Neural progenitor cell (in vitro differentiated cells): ENCODE measurements around the gene FGF16. TPM values are rescaled to one million over a fixed set of nuclear protein-coding genes. Genes with fewer than 3 reads are reported as not detected.

Source experiments
- DNase-seq: peaks from one replicate; pipeline ENCODE4 v3.0.0-alpha.2; 2016; ENCODE audit warnings: low spot score
- H2AFZ ChIP-seq: fragments of 200-600 bp; sonication (generic); replicated peaks from 2 replicates; pipeline ENCODE4 v1.6.1; 2016; ENCODE audit warnings: antibody characterized with exemption
- H3F3A ChIP-seq: fragments of 200-600 bp; sonication (generic); 2 replicates; pipeline ENCODE4 v1.6.1; 2016; ENCODE audit warnings: antibody characterized with exemption, low read depth
- H3K27ac ChIP-seq: fragments of 200-600 bp; sonication (generic); 2 replicates; pipeline ENCODE4 v1.5.1; 2016; ENCODE audit warnings: mild to moderate bottlenecking
- H3K27me3 ChIP-seq: fragments of 200-600 bp; sonication (generic); 2 replicates; pipeline ENCODE4 v1.6.1; 2016; ENCODE audit warnings: mild to moderate bottlenecking, moderate library complexity
- H3K36me3 ChIP-seq: fragments of 200-600 bp; sonication (generic); 2 replicates; pipeline ENCODE4 v1.5.1; 2016
- H3K4me1 ChIP-seq: fragments of 200-600 bp; sonication (generic); 2 replicates; pipeline ENCODE4 v1.6.1; 2016; ENCODE audit warnings: mixed run types
- H3K4me2 ChIP-seq: fragments of 200-600 bp; sonication (generic); 2 replicates; pipeline ENCODE4 v1.6.1; 2016
- H3K4me3 ChIP-seq: fragments of 200-600 bp; sonication (generic); 2 replicates; pipeline ENCODE4 v1.5.1; 2016
- H3K79me2 ChIP-seq: fragments of 200-600 bp; sonication (generic); 2 replicates; pipeline ENCODE4 v1.6.1; 2016; ENCODE audit warnings: low read depth
- H3K9ac ChIP-seq: fragments of 200-600 bp; sonication (generic); 2 replicates; pipeline ENCODE4 v1.6.1; 2016
- H3K9me3 ChIP-seq: fragments of 200-600 bp; sonication (generic); 2 replicates; pipeline ENCODE4 v1.5.1; 2016; ENCODE audit warnings: low read depth
- H4K20me1 ChIP-seq: fragments of 200-600 bp; sonication (generic); 2 replicates; pipeline ENCODE4 v1.6.1; 2016; ENCODE audit warnings: low read depth
- H3K27ac Mint-ChIP-seq: 3 replicates; pipeline ENCODE4 v1.8.0; 2021; ENCODE audit warnings: mixed read lengths
- H3K27me3 Mint-ChIP-seq: 2 replicates; pipeline ENCODE4 v1.8.0; 2022; ENCODE audit warnings: low read depth, mild to moderate bottlenecking, inconsistent platforms, moderate library complexity, mixed read lengths; ENCODE audit not compliant: insufficient read depth
- H3K36me3 Mint-ChIP-seq: 3 replicates; pipeline ENCODE4 v1.8.0; 2021; ENCODE audit warnings: mixed read lengths
- H3K4me1 Mint-ChIP-seq: 3 replicates; pipeline ENCODE4 v1.8.0; 2021; ENCODE audit warnings: mixed read lengths
- H3K4me3 Mint-ChIP-seq: 3 replicates; pipeline ENCODE4 v1.8.0; 2021; ENCODE audit warnings: mild to moderate bottlenecking, moderate library complexity, mixed read lengths
- H3K9me3 Mint-ChIP-seq: 3 replicates; pipeline ENCODE4 v1.8.0; 2020; ENCODE audit warnings: mixed read lengths
- CTCF ChIP-seq: fragments of 200-600 bp; sonication (generic); IDR thresholded peaks from 2 replicates; pipeline ENCODE4 v1.5.1; 2017; ENCODE audit warnings: antibody characterized with exemption, mild to moderate bottlenecking
- EZH2 ChIP-seq: fragments of 200-600 bp; sonication (generic); IDR thresholded peaks from 2 replicates; pipeline ENCODE4 v1.6.1; 2017; ENCODE audit warnings: antibody characterized with exemption, mild to moderate bottlenecking, moderate library complexity
- EZH2phosphoT487 ChIP-seq: fragments of 200-600 bp; sonication (generic); IDR thresholded peaks from 2 replicates; pipeline ENCODE4 v1.6.1; 2017; ENCODE audit warnings: antibody characterized with exemption
- total RNA-seq: library from RNA; depleted of rRNA; stranded (reverse); fragments of >200 nt; gene quantifications from 2 replicates; pipeline ENCODE4 v1.2.3, GENCODE V29; 2015; ENCODE audit warnings: low replicate concordance

The FGF16 gene
- total RNA-seq, 1 donor from 2014 or later: not detected

- DNase-seq: no peak
- H3K27me3 Mint-ChIP-seq: peaks cover 4% of the 10 kb centered on the region
- H3K9me3 Mint-ChIP-seq: peaks cover 3% of the 10 kb centered on the region
Observed at GRCh38 chrX:77431227-77431626, 16.0 kb upstream of the FGF16 start.

GRCh38 chrX:77433001-77433400 is 14.2 kb upstream of the FGF16 start:
- Mint-ChIP-seq H3K27me3 (peaks cover 2% of the 10 kb centered on the region), H3K27ac (no peak overlapping the region), H3K4me1 (no peaks in the 10 kb centered on the region), H3K4me3 (no peak overlapping the region), H3K36me3 (no peaks in the 10 kb centered on the region), H3K9me3 (no peaks in the 10 kb centered on the region)
- Histone ChIP-seq H4K20me1 (no peaks in the 10 kb centered on the region), H3K27me3 (no peaks in the 10 kb centered on the region), H3K4me2 (no peak overlapping the region), H3K9me3 (no peaks in the 10 kb centered on the region), H3K4me3 (no peak overlapping the region), H3K4me1 (no peaks in the 10 kb centered on the region), H3K36me3 (no peaks in the 10 kb centered on the region), H3K79me2 (no peaks in the 10 kb centered on the region), H3K9ac (no peak overlapping the region), H3K27ac (no peak overlapping the region), H2AFZ (no peak overlapping the region), H3F3A (no peaks in the 10 kb centered on the region)
- no peak for DNase-seq
- TF ChIP-seq EZH2phosphoT487 (no peak), EZH2 (no peak), CTCF (no peak)

More at GRCh38 chrX:77431227-77431626, 16.0 kb upstream of the FGF16 start:
- H4K20me1 ChIP-seq: no peaks in the 10 kb centered on the region
- no peaks in the 10 kb centered on the region for H3K9me3 ChIP-seq
- H3K9ac ChIP-seq: no peak overlapping the region
- no peaks in the 10 kb centered on the region for H3K4me1 ChIP-seq
- H3K27ac ChIP-seq: no peak overlapping the region
- H3K4me3 ChIP-seq: no peak overlapping the region
- H3K27me3 ChIP-seq: no peaks in the 10 kb centered on the region
- H3K4me2 ChIP-seq: no peak overlapping the region
- no peak overlapping the region for H2AFZ ChIP-seq
- no peaks in the 10 kb centered on the region for H3K36me3 Mint-ChIP-seq
- H3F3A ChIP-seq: no peaks in the 10 kb centered on the region
- H3K27ac Mint-ChIP-seq: no peak overlapping the region
- no peak overlapping the region for H3K4me3 Mint-ChIP-seq
- TF ChIP-seq CTCF: no peak
- TF ChIP-seq EZH2phosphoT487: no peak
- no peak for TF ChIP-seq EZH2
- no peaks in the 10 kb centered on the region for H3K79me2 ChIP-seq
- H3K4me1 Mint-ChIP-seq: no peaks in the 10 kb centered on the region
- H3K36me3 ChIP-seq: no peaks in the 10 kb centered on the region

GRCh38 chrX:77434962-77435361 is 12.2 kb upstream of the FGF16 start:
- Histone ChIP-seq H3K4me1 (no peaks in the 10 kb centered on the region), H3K36me3 (no peaks in the 10 kb centered on the region), H3K9me3 (no peaks in the 10 kb centered on the region), H3K4me3 (no peak overlapping the region), H2AFZ (no peak overlapping the region), H3K27me3 (no peaks in the 10 kb centered on the region), H3K9ac (no peak overlapping the region), H3K4me2 (no peak overlapping the region), H3K79me2 (no peaks in the 10 kb centered on the region), H4K20me1 (no peaks in the 10 kb centered on the region), H3K27ac (no peak overlapping the region), H3F3A (no peaks in the 10 kb centered on the region)
- Mint-ChIP-seq H3K9me3 (peaks cover 3% of the 10 kb centered on the region), H3K36me3 (no peaks in the 10 kb centered on the region), H3K4me3 (no peak overlapping the region), H3K4me1 (no peaks in the 10 kb centered on the region), H3K27ac (no peak overlapping the region), H3K27me3 (peaks cover 3% of the 10 kb centered on the region)
- DNase-seq: no peak
- TF ChIP-seq EZH2phosphoT487: no peak

GRCh38 chrX:77436271-77436670 is 10.9 kb upstream of the FGF16 start:
- H3K4me1 Mint-ChIP-seq: no peaks in the 10 kb centered on the region
- H2AFZ ChIP-seq: no peak overlapping the region
- H3K27ac ChIP-seq: no peak overlapping the region
- TF ChIP-seq EZH2 (no peak), EZH2phosphoT487 (no peak), CTCF (no peak)
- no peaks in the 10 kb centered on the region for H3K36me3 Mint-ChIP-seq
- no peaks in the 10 kb centered on the region for H3K4me1 ChIP-seq
- no peak overlapping the region for H3K27ac Mint-ChIP-seq
- H4K20me1 ChIP-seq: no peaks in the 10 kb centered on the region
- H3K9me3 ChIP-seq: no peaks in the 10 kb centered on the region
- H3K9me3 Mint-ChIP-seq: peaks cover 3% of the 10 kb centered on the region
- H3K27me3 Mint-ChIP-seq: peaks cover 6% of the 10 kb centered on the region
- H3K79me2 ChIP-seq: no peaks in the 10 kb centered on the region
- H3K4me2 ChIP-seq: no peak overlapping the region
- no peak overlapping the region for H3K9ac ChIP-seq
- no peak for DNase-seq
- no peak overlapping the region for H3K4me3 ChIP-seq
- no peaks in the 10 kb centered on the region for H3K27me3 ChIP-seq
- no peak overlapping the region for H3K4me3 Mint-ChIP-seq
- no peaks in the 10 kb centered on the region for H3F3A ChIP-seq
- no peaks in the 10 kb centered on the region for H3K36me3 ChIP-seq
